Coronary artery (tissue), 2 donors: ENCODE data around the gene RGS5.

Experiments used
- DNase-seq: peaks from one replicate; pipeline ENCODE4 v3.0.0-alpha.2; 2017; ENCODE audit warnings: low spot score
- H3K27ac ChIP-seq, 2 donors: fragments of 200-600 bp; sonication (generic); one replicate each; pipeline ENCODE4 v1.5.1; 2016 to 2019
- H3K4me3 ChIP-seq: fragments of 200-600 bp; sonication (generic); 2 replicates; pipeline ENCODE4 v1.5.1; 2016; ENCODE audit warnings: mild to moderate bottlenecking, moderate library complexity
- TF ChIP-seq, protein P1 (sequence below): fragments of 200-600 bp; sonication (generic); IDR thresholded peaks from one replicate; pipeline ENCODE4 v1.5.1; 2019; ENCODE audit warnings: antibody characterized with exemption

Gene RGS5

DNA sequence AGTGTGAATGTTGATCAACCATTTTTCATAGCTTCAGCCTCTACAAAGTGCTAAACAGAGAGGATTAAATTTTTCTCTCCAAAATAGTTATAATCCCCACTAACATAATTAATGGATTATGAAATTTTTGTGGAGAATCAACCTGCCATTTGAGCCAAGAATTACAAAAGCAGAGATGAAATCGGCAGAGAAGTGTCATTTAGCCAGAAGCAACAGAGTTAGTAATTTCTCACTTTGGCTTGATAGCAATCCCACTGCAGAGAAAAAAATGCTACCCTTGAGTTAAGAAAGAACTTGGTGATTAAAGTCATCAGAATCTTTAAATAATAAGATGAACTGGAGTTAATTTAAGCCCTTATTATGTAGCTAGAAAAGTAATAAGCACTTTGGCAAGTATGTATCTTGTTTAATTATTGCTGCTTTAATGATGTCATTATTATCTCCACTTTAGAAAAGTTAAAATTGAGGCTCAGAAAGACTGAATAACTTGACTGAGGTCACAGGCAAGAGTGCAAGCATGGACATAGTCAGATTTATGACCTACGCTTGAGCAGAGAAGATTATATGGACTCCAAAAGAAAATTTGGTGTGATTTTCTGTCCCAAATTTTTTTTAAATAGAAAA lies 96.2 kb downstream of the RGS5 start:
- DNase-seq = no peak
- TF ChIP-seq, protein P1, sequence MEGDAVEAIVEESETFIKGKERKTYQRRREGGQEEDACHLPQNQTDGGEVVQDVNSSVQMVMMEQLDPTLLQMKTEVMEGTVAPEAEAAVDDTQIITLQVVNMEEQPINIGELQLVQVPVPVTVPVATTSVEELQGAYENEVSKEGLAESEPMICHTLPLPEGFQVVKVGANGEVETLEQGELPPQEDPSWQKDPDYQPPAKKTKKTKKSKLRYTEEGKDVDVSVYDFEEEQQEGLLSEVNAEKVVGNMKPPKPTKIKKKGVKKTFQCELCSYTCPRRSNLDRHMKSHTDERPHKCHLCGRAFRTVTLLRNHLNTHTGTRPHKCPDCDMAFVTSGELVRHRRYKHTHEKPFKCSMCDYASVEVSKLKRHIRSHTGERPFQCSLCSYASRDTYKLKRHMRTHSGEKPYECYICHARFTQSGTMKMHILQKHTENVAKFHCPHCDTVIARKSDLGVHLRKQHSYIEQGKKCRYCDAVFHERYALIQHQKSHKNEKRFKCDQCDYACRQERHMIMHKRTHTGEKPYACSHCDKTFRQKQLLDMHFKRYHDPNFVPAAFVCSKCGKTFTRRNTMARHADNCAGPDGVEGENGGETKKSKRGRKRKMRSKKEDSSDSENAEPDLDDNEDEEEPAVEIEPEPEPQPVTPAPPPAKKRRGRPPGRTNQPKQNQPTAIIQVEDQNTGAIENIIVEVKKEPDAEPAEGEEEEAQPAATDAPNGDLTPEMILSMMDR = no peak
- peak overlapping the region in 1 of 2 donors; percentile 10 for H3K27ac ChIP-seq
- H3K4me3 ChIP-seq = no peak overlapping the region

DNA sequence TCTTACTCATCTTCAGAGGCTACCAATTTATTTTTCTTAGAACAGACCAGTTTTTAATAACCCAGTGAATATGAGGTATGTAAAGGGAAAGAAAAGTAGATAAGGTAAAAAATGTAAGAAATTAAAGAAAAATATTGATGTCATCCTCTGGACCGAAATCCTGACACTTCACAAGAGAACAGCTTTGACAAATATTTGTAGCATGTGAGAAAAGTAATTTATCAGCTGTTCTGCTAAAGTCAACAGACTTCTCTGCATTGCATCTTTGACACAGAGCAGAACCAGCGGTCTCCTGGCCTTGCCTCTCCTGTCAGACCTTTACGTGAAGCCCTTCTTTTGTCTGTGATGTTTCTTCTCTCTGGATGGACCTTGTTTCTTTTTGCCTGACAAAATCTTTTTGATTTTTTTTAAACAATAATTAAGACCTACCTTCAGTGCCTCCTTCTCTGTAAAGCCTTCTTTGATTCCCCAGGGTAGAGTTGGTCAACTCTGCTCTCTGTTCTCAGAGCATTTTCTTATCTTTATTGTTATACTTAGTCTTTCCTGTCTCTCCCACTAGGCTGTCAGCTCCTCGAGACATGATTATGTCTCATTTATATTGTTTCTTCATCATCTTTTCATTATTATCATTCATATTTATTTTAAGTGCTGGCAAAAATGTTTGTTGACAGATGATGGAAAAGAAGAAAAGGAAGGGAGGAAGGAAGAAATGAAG lies 98.2 kb downstream of the RGS5 start:
- Histone ChIP-seq H3K4me3 (no peak overlapping the region), H3K27ac (no peak overlapping the region)
- TF ChIP-seq, protein P1 = no peak
- DNase-seq = no peak

DNA sequence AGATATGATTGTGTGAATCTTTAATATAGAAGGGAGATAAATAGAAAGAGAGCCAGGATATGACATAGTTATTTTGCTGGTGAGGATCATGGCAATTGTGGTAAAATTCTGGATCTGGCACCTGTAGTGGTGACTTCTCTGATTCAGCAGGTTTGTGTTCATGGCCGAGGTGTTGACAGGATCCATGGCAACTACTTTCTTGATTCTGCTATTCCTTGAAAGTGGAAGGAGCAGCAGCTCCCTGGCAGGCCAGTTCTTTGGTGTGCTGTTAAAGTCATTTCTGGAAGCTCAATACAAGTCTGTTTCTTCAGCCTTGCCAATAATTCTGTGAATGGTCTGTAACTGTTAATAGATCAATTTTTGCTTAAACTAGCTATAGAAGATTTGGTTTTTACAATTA lies 100.1 kb downstream of the RGS5 start:
- no peak for DNase-seq
- H3K4me3 ChIP-seq = no peak overlapping the region
- TF ChIP-seq, protein P1 = no peak
- H3K27ac ChIP-seq = no peak overlapping the region

DNA sequence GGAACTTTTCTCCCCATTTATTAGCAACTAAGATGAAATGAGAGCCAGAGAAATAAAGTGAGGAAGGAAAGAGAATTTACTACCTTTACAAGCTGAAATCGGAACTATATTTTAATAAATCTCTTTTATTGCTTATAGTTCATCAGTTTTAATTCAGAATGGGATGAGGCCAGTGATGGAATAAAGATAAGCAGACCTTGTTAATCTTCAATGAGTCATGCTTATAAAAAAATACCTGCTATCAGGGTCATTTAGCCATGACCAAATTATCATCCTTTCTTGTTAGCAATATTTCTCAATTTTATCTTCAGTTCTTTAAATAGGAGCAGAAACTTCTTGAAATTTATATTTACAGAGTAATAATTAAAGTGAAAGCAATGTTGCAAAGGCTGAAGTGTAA lies 107.5 kb downstream of the RGS5 start:
- TF ChIP-seq, protein P1 = no peak
- H3K4me3 ChIP-seq = no peak overlapping the region
- DNase-seq = no peak
- no peak overlapping the region for H3K27ac ChIP-seq

DNA sequence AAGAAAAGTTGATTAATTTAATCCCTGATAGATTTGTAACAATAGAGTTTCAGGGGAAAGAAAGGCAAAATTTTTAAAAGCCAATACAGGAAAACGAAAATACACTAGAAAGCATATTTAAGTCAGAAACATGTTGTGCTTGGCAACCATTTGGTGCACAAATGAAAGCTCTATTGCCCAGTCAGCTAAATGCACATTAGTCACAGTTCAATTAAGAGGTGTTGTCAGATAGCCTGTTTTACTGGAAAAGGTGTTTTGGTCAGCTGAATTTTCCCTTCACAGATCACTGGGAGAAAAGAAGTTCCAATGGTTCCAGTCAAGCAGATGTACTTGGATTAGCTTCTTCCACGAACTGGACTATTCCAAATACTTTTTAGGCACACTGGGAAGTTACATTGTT lies 108.1 kb downstream of the RGS5 start:
- Histone ChIP-seq H3K27ac (no peak overlapping the region), H3K4me3 (no peak overlapping the region)
- no peak for DNase-seq
- TF ChIP-seq, protein P1 = no peak

DNA sequence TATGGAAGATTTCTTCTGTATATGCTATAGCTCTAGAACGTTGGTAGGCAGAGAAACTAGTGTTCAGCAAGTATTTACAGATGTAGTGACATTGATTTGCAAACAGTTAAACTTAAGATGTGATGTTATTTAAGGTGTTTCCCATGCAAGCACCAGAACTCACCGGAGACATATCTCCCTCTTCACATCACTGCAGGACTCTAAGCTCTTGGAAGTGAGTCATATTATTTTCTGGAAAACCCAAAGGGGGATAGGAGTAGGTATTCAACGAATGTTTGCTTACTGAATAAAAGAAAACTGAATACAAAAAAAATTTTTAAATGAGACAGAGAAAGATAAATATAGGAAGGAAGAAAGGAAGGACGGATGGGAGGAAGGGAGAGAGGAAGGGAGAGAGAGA lies 108.5 kb downstream of the RGS5 start:
- Histone ChIP-seq H3K27ac (no peak overlapping the region), H3K4me3 (no peak overlapping the region)
- TF ChIP-seq, protein P1 = no peak
- DNase-seq = no peak

GRCh38 chr1:163093579-163093978 lies 109.1 kb downstream of the RGS5 start:
- TF ChIP-seq, protein P1 = no peak
- no peak for DNase-seq
- H3K4me3 ChIP-seq = no peak overlapping the region
- H3K27ac ChIP-seq = no peak overlapping the region
